ENCODE measurements around the gene LRRC4C.

GRCh38 chr11:40246983-40247382, 1212.5 kb downstream of the LRRC4C start:
- TF ChIP-seq CTCF (IDR thresholded peaks at IDR 0.05; ENCODE audit: low read depth, low read length, missing input control) (no peak), REST (IDR thresholded peaks at IDR 0.05) (no peak), MAX (IDR thresholded peaks at IDR 0.05) (no peak), RAD21 (IDR thresholded peaks at IDR 0.05) (no peak), JUND (IDR thresholded peaks at IDR 0.05) (no peak), YY1 (IDR thresholded peaks at IDR 0.05) (no peak), TAF1 (conservative IDR thresholded peaks at IDR 0.05) (no peak), ATF3 (IDR thresholded peaks at IDR 0.05) (no peak), ZBTB33 (IDR thresholded peaks at IDR 0.05) (no peak), HNF4A (conservative IDR thresholded peaks at IDR 0.05) (no peak), FOXA2 (IDR thresholded peaks at IDR 0.05) (no peak)

Data from liver (tissue), 3 donors.